ENCODE measurements around the gene PITPNC1. TPM values are rescaled to one million over a fixed set of nuclear protein-coding genes. Genes with fewer than 3 reads are reported as not detected.

The PITPNC1 gene
- total and polyA plus RNA-seq, 2 donors (not counting 1 experiment from before 2014, with no cell fraction given), result 5.8 to 7.1 TPM

GRCh38 chr17:67620636-67621035 lies 243.6 kb downstream of the PITPNC1 start:
- DNase-seq (ENCODE audit: low read depth in 2 of 2), result no peak
- Histone ChIP-seq H2AFZ (ENCODE audit: low read length) (no peak overlapping the region), H3K4me3 (replicated peaks in 1 of 4; ENCODE audit: control extremely low read depth in 1 of 4, insufficient read depth in 1 of 4, low read depth in 3 of 4, low read length in 4 of 4) (no peak overlapping the region), H3K27me3 (ENCODE audit: control insufficient read depth, insufficient read depth, low read length) (no peaks in the 10 kb centered on the region), H3K9ac (ENCODE audit: insufficient read depth, low read length) (no peak overlapping the region), H3K4me2 (ENCODE audit: extremely low read depth, insufficient read depth, low read length) (no peak overlapping the region), H3K27ac (ENCODE audit: insufficient read depth, low read length) (no peak overlapping the region), H3K9me3 (ENCODE audit: control insufficient read depth, insufficient read depth, low read depth, low read length) (no peaks in the 10 kb centered on the region), H3K79me2 (ENCODE audit: control insufficient read depth, insufficient read depth, low read length) (no peaks in the 10 kb centered on the region), H4K20me1 (ENCODE audit: control insufficient read depth, extremely low read depth, insufficient read depth, low read length) (no peaks in the 10 kb centered on the region), H3K4me1 (ENCODE audit: control insufficient read depth, extremely low read depth, insufficient read depth, low read length) (no peaks in the 10 kb centered on the region), H3K36me3 (ENCODE audit: control insufficient read depth, insufficient read depth, low read length) (no peaks in the 10 kb centered on the region)
- TF ChIP-seq, protein P1, sequence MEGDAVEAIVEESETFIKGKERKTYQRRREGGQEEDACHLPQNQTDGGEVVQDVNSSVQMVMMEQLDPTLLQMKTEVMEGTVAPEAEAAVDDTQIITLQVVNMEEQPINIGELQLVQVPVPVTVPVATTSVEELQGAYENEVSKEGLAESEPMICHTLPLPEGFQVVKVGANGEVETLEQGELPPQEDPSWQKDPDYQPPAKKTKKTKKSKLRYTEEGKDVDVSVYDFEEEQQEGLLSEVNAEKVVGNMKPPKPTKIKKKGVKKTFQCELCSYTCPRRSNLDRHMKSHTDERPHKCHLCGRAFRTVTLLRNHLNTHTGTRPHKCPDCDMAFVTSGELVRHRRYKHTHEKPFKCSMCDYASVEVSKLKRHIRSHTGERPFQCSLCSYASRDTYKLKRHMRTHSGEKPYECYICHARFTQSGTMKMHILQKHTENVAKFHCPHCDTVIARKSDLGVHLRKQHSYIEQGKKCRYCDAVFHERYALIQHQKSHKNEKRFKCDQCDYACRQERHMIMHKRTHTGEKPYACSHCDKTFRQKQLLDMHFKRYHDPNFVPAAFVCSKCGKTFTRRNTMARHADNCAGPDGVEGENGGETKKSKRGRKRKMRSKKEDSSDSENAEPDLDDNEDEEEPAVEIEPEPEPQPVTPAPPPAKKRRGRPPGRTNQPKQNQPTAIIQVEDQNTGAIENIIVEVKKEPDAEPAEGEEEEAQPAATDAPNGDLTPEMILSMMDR (conservative IDR thresholded peaks at IDR 0.05 in 1 of 2, IDR thresholded peaks at IDR 0.05 in 1 of 2; ENCODE audit: low read depth in 1 of 2, low read length in 2 of 2), result no peak
- TF ChIP-seq EZH2 (IDR thresholded peaks at IDR 0.05; ENCODE audit: low read length, missing control alignments), result no peak

- Histone ChIP-seq H3K9ac (ENCODE audit: insufficient read depth, low read length) (no peak overlapping the region), H2AFZ (ENCODE audit: low read length) (no peak overlapping the region), H3K9me3 (ENCODE audit: control insufficient read depth, insufficient read depth, low read depth, low read length) (no peaks in the 10 kb centered on the region), H3K36me3 (ENCODE audit: control insufficient read depth, insufficient read depth, low read length) (no peaks in the 10 kb centered on the region), H3K4me2 (ENCODE audit: extremely low read depth, insufficient read depth, low read length) (no peak overlapping the region), H3K79me2 (ENCODE audit: control insufficient read depth, insufficient read depth, low read length) (no peaks in the 10 kb centered on the region), H3K27ac (ENCODE audit: insufficient read depth, low read length) (no peak overlapping the region), H3K27me3 (ENCODE audit: control insufficient read depth, insufficient read depth, low read length) (no peaks in the 10 kb centered on the region), H3K4me1 (ENCODE audit: control insufficient read depth, extremely low read depth, insufficient read depth, low read length) (no peaks in the 10 kb centered on the region), H3K4me3 (replicated peaks in 1 of 4; ENCODE audit: control extremely low read depth in 1 of 4, insufficient read depth in 1 of 4, low read depth in 3 of 4, low read length in 4 of 4) (no peak overlapping the region), H4K20me1 (ENCODE audit: control insufficient read depth, extremely low read depth, insufficient read depth, low read length) (no peaks in the 10 kb centered on the region)
- DNase-seq (ENCODE audit: low read depth in 2 of 2), result no peak
- TF ChIP-seq, protein P1 (conservative IDR thresholded peaks at IDR 0.05 in 1 of 2, IDR thresholded peaks at IDR 0.05 in 1 of 2; ENCODE audit: low read depth in 1 of 2, low read length in 2 of 2), result no peak
- no peak for TF ChIP-seq EZH2 (IDR thresholded peaks at IDR 0.05; ENCODE audit: low read length, missing control alignments)
These were observed 246.7 kb downstream of the PITPNC1 start for GRCh38 chr17:67623767-67624166.

DNA sequence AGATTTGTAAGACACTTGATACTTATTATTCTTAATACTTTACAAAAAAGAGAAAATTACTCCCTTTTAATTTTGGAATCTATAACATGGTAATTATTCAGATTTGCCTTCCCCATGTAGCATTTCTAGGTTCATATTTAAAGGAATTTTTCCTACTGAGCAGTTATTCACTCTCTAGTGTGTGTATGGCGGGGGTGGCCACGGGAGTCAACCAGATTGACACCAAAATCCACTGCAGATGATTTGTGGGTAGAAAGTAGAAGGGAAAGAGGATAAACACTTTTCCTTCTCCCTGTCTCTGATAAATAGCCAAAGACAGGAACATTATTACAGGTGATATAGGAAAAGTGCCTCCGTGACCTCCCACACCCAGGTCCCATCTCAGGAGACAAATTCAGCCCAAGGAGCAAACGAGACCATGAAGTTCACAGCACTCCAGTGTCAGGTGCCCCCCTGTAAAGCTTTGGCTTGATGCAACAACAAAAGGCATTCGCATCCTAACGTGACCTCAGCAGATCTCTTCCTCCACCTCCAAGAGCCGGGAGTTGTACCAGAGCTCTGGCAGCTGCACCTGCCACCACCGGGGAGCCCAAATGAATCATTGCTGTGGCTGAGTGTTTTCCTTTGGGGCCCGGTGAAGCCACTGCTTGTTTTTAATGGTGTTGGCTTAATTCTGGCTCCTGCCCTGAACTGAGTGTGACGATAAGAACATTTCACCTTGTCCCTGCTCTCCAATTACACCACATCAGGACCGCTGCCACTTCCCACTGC lies 248.0 kb downstream of the PITPNC1 start:
- Histone ChIP-seq H3K9me3 (ENCODE audit: control insufficient read depth, insufficient read depth, low read depth, low read length) (no peaks in the 10 kb centered on the region), H3K4me1 (ENCODE audit: control insufficient read depth, extremely low read depth, insufficient read depth, low read length) (no peaks in the 10 kb centered on the region), H4K20me1 (ENCODE audit: control insufficient read depth, extremely low read depth, insufficient read depth, low read length) (no peaks in the 10 kb centered on the region), H2AFZ (ENCODE audit: low read length) (no peak overlapping the region), H3K27me3 (ENCODE audit: control insufficient read depth, insufficient read depth, low read length) (no peaks in the 10 kb centered on the region), H3K36me3 (ENCODE audit: control insufficient read depth, insufficient read depth, low read length) (no peaks in the 10 kb centered on the region), H3K27ac (ENCODE audit: insufficient read depth, low read length) (no peak overlapping the region), H3K9ac (ENCODE audit: insufficient read depth, low read length) (no peak overlapping the region), H3K4me3 (replicated peaks in 1 of 4; ENCODE audit: control extremely low read depth in 1 of 4, insufficient read depth in 1 of 4, low read depth in 3 of 4, low read length in 4 of 4) (no peak overlapping the region), H3K4me2 (ENCODE audit: extremely low read depth, insufficient read depth, low read length) (no peak overlapping the region), H3K79me2 (ENCODE audit: control insufficient read depth, insufficient read depth, low read length) (no peaks in the 10 kb centered on the region)
- TF ChIP-seq EZH2 (IDR thresholded peaks at IDR 0.05; ENCODE audit: low read length, missing control alignments), result no peak
- no peak for DNase-seq (ENCODE audit: low read depth in 2 of 2)

Data from fibroblast of lung (primary cell).